ENCODE results near the gene TRIO. TPM values are rescaled to one million over a fixed set of nuclear protein-coding genes. Genes with fewer than 3 reads are reported as not detected.

TRIO gene
- total RNA-seq, 1 experiment from 2014 or later = 99.8 TPM

DNA sequence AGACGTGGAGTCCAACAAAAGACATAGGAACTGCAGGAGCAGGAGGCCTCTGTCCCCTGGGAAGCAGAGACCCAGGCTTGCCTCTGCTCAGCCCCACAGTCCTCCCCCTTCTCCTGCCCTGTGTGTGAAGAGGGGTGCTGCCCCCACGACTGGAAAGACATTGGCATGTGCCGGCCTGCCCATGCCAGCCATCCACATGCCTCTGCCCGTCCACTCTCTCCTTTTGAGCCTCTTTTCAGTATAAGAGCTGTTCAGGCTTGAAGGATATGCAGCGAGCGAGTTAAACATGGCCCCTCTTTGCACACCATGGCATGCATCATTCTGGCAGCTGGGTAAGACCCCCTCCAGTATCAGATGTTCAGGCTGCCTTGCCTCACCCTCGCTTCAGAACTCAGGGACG lies 278.7 kb downstream of the TRIO start:
- CTCF ChIA-PET = no interaction called here
- H3K27ac ChIP-seq (ENCODE audit: low read depth, low read length, poor library complexity, severe bottlenecking) = no peak overlapping the region

DNA sequence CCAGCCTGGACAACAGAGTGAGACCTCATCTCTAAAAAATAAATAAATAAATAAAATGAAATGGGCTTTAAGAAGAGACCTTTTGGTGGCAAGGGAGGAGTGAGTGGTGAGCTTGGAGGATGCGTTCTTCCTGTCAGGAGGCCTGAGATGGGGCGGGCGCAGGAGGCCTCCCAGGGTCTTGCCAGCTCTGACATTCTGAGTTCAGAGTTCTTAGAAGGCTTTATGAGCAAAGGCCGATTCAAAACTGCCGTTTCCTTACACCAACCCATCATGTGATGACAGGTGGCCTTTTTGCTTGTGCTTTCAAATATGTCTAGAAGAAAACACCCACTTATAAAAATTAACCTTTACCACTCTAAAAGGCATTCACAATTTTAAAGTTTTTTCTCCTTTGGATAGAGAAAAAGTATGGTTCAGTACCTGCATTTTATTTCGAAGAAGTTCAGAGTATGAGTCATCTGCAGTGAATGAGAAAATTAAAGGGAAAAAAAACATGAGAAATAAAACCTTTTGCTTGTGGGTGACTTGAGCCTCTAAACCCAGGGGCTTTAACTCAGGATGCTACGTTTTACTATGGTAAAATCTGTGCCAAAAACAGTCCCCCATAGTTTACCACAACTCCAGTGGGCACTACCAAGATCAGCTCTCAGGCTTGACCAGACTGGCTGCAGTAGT lies 281.0 kb downstream of the TRIO start:
- Histone ChIP-seq H3K9me3 (ENCODE audit: low read depth, low read length, poor library complexity, severe bottlenecking) (no peaks in the 10 kb centered on the region), H3K4me3 (ENCODE audit: low read depth, low read length, poor library complexity, severe bottlenecking) (no peak overlapping the region), H3K4me1 (ENCODE audit: insufficient read depth, low read length, poor library complexity, severe bottlenecking) (peaks cover 5% of the 10 kb centered on the region), H3K27me3 (replicated peaks; ENCODE audit: insufficient read depth, low read depth, low read length, poor library complexity) (no peaks in the 10 kb centered on the region), H3K36me3 (ENCODE audit: insufficient read depth, low read length, poor library complexity, severe bottlenecking) (peaks cover 15% of the 10 kb centered on the region), H3K27ac (ENCODE audit: low read depth, low read length, poor library complexity, severe bottlenecking) (no peak overlapping the region)
- DNase-seq (ENCODE audit: low spot score) = no peak
- ChIA-PET CTCF (interaction anchor here (0.6 kb wide), 2 partner anchors 23 to 225 kb away, joined by 10 read pairs; no protein-coding TSS in a partner anchor), POLR2A (ENCODE audit: low non-redundant PET) (no interaction called here)
- BruUV-seq (replicated peaks) = no TSS peak
- TF ChIP-seq, protein P1, sequence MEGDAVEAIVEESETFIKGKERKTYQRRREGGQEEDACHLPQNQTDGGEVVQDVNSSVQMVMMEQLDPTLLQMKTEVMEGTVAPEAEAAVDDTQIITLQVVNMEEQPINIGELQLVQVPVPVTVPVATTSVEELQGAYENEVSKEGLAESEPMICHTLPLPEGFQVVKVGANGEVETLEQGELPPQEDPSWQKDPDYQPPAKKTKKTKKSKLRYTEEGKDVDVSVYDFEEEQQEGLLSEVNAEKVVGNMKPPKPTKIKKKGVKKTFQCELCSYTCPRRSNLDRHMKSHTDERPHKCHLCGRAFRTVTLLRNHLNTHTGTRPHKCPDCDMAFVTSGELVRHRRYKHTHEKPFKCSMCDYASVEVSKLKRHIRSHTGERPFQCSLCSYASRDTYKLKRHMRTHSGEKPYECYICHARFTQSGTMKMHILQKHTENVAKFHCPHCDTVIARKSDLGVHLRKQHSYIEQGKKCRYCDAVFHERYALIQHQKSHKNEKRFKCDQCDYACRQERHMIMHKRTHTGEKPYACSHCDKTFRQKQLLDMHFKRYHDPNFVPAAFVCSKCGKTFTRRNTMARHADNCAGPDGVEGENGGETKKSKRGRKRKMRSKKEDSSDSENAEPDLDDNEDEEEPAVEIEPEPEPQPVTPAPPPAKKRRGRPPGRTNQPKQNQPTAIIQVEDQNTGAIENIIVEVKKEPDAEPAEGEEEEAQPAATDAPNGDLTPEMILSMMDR (conservative IDR thresholded peaks at IDR 0.05; ENCODE audit: low read depth, low read length) = no peak
- TF ChIP-seq EZH2 (IDR thresholded peaks at IDR 0.05; ENCODE audit: borderline replicate concordance, low read depth, low read length, poor library complexity, severe bottlenecking) = no peak
- intact Hi-C loops (cut with micrococcal nuclease; ENCODE audit: unreplicated experiment) = no loop called here

More for the DNA sequence above, 278.7 kb downstream of the TRIO start:
- Histone ChIP-seq H3K4me1 (ENCODE audit: insufficient read depth, low read length, poor library complexity, severe bottlenecking) (peaks cover 27% of the 10 kb centered on the region), H3K36me3 (ENCODE audit: insufficient read depth, low read length, poor library complexity, severe bottlenecking) (peaks cover 15% of the 10 kb centered on the region), H3K9me3 (ENCODE audit: low read depth, low read length, poor library complexity, severe bottlenecking) (no peaks in the 10 kb centered on the region), H3K4me3 (ENCODE audit: low read depth, low read length, poor library complexity, severe bottlenecking) (no peak overlapping the region), H3K27me3 (replicated peaks; ENCODE audit: insufficient read depth, low read depth, low read length, poor library complexity) (no peaks in the 10 kb centered on the region)
- TF ChIP-seq EZH2 (IDR thresholded peaks at IDR 0.05; ENCODE audit: borderline replicate concordance, low read depth, low read length, poor library complexity, severe bottlenecking) = no peak
- TF ChIP-seq, protein P1 (conservative IDR thresholded peaks at IDR 0.05; ENCODE audit: low read depth, low read length) = no peak
- DNase-seq (ENCODE audit: low spot score) = no peak
- intact Hi-C loops (cut with micrococcal nuclease; ENCODE audit: unreplicated experiment) = no loop called here
- no TSS peak for BruUV-seq (replicated peaks)
- POLR2A ChIA-PET (ENCODE audit: low non-redundant PET) = no interaction called here

DNA sequence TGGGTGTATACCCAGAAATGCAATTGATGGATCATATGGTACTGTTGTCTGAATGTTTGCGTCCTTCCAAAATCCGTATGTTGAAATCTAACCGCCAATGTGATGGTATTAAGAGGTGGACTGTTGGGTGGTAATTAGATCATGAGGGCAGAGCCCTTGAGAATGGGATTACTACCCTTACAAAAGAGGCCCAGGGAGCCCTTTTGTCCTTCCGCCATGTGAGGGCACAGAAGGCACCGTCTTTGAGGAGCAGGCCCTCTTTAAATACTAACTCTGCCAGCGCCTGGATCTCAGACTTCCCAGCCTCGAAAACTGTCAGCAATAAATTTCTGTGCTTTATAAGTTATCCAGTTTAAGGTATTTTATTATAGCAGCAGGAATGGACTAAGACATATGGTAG lies 282.4 kb downstream of the TRIO start:
- POLR2A ChIA-PET (ENCODE audit: low non-redundant PET) = interaction anchor here (0.6 kb wide), 1 partner anchor 37 kb away, joined by 3 read pairs; no protein-coding TSS in a partner anchor
- BruUV-seq (replicated peaks) = no TSS peak
- Histone ChIP-seq H3K27me3 (replicated peaks; ENCODE audit: insufficient read depth, low read depth, low read length, poor library complexity) (no peaks in the 10 kb centered on the region), H3K9me3 (ENCODE audit: low read depth, low read length, poor library complexity, severe bottlenecking) (no peaks in the 10 kb centered on the region), H3K27ac (ENCODE audit: low read depth, low read length, poor library complexity, severe bottlenecking) (no peak overlapping the region), H3K36me3 (ENCODE audit: insufficient read depth, low read length, poor library complexity, severe bottlenecking) (peaks cover 3% of the 10 kb centered on the region), H3K4me1 (ENCODE audit: insufficient read depth, low read length, poor library complexity, severe bottlenecking) (no peaks in the 10 kb centered on the region), H3K4me3 (ENCODE audit: low read depth, low read length, poor library complexity, severe bottlenecking) (no peak overlapping the region)
- DNase-seq (ENCODE audit: low spot score) = no peak
- CTCF ChIA-PET = no interaction called here
- TF ChIP-seq, protein P1 (conservative IDR thresholded peaks at IDR 0.05; ENCODE audit: low read depth, low read length) = no peak
- no peak for TF ChIP-seq EZH2 (IDR thresholded peaks at IDR 0.05; ENCODE audit: borderline replicate concordance, low read depth, low read length, poor library complexity, severe bottlenecking)
- intact Hi-C loops (cut with micrococcal nuclease; ENCODE audit: unreplicated experiment) = no loop called here

Data from A673 (cell line).